B cell (primary cell): ENCODE measurements around the gene VCAM1. TPM values are rescaled to one million over a fixed set of nuclear protein-coding genes. Genes with fewer than 3 reads are reported as not detected.

ENCODE experiments used
- ATAC-seq: fragments of 200-7000 bp; cut with Tn5 transposase; one replicate; pipeline ENCODE4 v1.10.0; 2021; ENCODE audit warnings: low read depth, mild to moderate bottlenecking, moderate number of reproducible peaks, moderate library complexity
- CTCF ChIA-PET: fragments of 350-600 bp; sonication (Branson Sonifier 250); formaldehyde crosslinking; loops from one replicate; lab custom pipeline; 2021; ENCODE audit warnings: antibody characterized with exemption, inconsistent platforms; lab: Charles Lee
- POLR2A ChIA-PET: fragments of 350-600 bp; sonication (Branson Sonifier 250); formaldehyde crosslinking; loops from one replicate; lab custom pipeline; 2021; ENCODE audit warnings: antibody characterized with exemption; lab: Charles Lee
- DNase-seq: peaks from one replicate; pipeline ENCODE4 v3.0.0; 2013
- H2AFZ ChIP-seq: 2 replicates; pipeline ENCODE4 v1.6.1; 2012; ENCODE audit warnings: mild to moderate bottlenecking, low read depth, low read length; ENCODE audit not compliant: insufficient read depth, poor library complexity, severe bottlenecking
- H3K27ac ChIP-seq, 2 donors: 1 replicate in 1 of 2; 2 replicates in 1 of 2; pipeline ENCODE4 v1.5.1; 2012 to 2013; ENCODE audit warnings: low read length in 2 of 2, mild to moderate bottlenecking in 2 of 2, moderate library complexity in 1 of 2
- H3K27me3 ChIP-seq, 4 experiments: fragments of 200-600 bp in 1 of 4; sonication (generic) in 1 of 4; replicated peaks in 1 of 4; 1 replicate in 2 of 4; 2 replicates in 2 of 4; pipeline versions ENCODE4 v1.6.1 to v1.7.0; 2013 to 2016; ENCODE audit warnings: low read length in 3 of 4, mild to moderate bottlenecking in 2 of 4, mixed read lengths in 1 of 4, moderate library complexity in 1 of 4; ENCODE audit not compliant: insufficient read depth in 4 of 4, control insufficient read depth in 3 of 4; ENCODE audit errors: control extremely low read depth in 1 of 4
- H3K36me3 ChIP-seq, 2 experiments: replicated peaks in 1 of 2; 1 replicate in 1 of 2; 2 replicates in 1 of 2; pipeline versions ENCODE4 v1.6.1 to v1.7.1; 2013; ENCODE audit warnings: low read length in 1 of 2; ENCODE audit not compliant: insufficient read depth in 2 of 2, control insufficient read depth in 1 of 2; ENCODE audit errors: control extremely low read depth in 1 of 2, extremely low read depth in 1 of 2
- H3K4me1 ChIP-seq, 2 donors: fragments of 200-600 bp in 1 of 2; sonication (generic) in 1 of 2; 1 replicate in 1 of 2; 2 replicates in 1 of 2; pipeline versions ENCODE4 v1.5.1 to v1.6.1; 2013 to 2017; ENCODE audit warnings: low read length in 2 of 2; ENCODE audit not compliant: control insufficient read depth in 2 of 2, insufficient read depth in 2 of 2
- H3K4me2 ChIP-seq: replicated peaks from 2 replicates; pipeline ENCODE3; 2012; ENCODE audit warnings: mild to moderate bottlenecking, low read depth, low read length; ENCODE audit not compliant: poor library complexity, severe bottlenecking
- H3K4me3 ChIP-seq, 5 experiments: fragments of 200-600 bp in 1 of 5; sonication (generic) in 1 of 5; 1 replicate in 3 of 5; 2 replicates in 2 of 5; pipeline versions ENCODE4 v1.5.1 to v1.7.0; 2011 to 2016; ENCODE audit warnings: low read length in 4 of 5, mild to moderate bottlenecking in 4 of 5, low read depth in 2 of 5, control low read depth in 1 of 5, moderate library complexity in 1 of 5; ENCODE audit not compliant: insufficient read depth in 1 of 5; ENCODE audit errors: control extremely low read depth in 1 of 5, extremely low read depth in 1 of 5
- H3K79me2 ChIP-seq: fragments of 200-600 bp; sonication (generic); one replicate; pipeline ENCODE4 v1.6.0; 2016; ENCODE audit warnings: low read length; ENCODE audit not compliant: control insufficient read depth, insufficient read depth
- H3K9ac ChIP-seq: fragments of 200-600 bp; sonication (generic); 2 replicates; pipeline ENCODE4 v1.6.1; 2017; ENCODE audit warnings: mild to moderate bottlenecking, low read length, moderate library complexity
- H3K9me3 ChIP-seq, 3 donors: one replicate each; pipeline versions ENCODE4 v1.6.1 to v1.7.1; 2013; ENCODE audit warnings: low read length in 2 of 3; ENCODE audit not compliant: control insufficient read depth in 2 of 3, insufficient read depth in 1 of 3; ENCODE audit errors: control extremely low read depth in 1 of 3
- H4K20me1 ChIP-seq: 2 replicates; pipeline ENCODE4 v1.6.0; 2012; ENCODE audit warnings: mild to moderate bottlenecking, low read length; ENCODE audit not compliant: insufficient read depth, control insufficient read depth, poor library complexity, severe bottlenecking
- H3K27ac Mint-ChIP-seq: one replicate; pipeline ENCODE4 v1.8.0; 2021; ENCODE audit warnings: mixed read lengths
- H3K27me3 Mint-ChIP-seq: one replicate; pipeline ENCODE4 v1.8.0; 2021; ENCODE audit warnings: mixed read lengths
- H3K4me1 Mint-ChIP-seq: one replicate; pipeline ENCODE4 v1.8.0; 2021; ENCODE audit warnings: mixed read lengths
- H3K4me3 Mint-ChIP-seq: one replicate; pipeline ENCODE4 v1.8.0; 2021; ENCODE audit warnings: mixed read lengths
- H3K9me3 Mint-ChIP-seq: one replicate; pipeline ENCODE4 v1.8.0; 2022; ENCODE audit warnings: mixed read lengths; ENCODE audit not compliant: insufficient read depth
- EZH2 ChIP-seq: IDR thresholded peaks from 2 replicates; pipeline ENCODE4 v1.6.1; 2012; ENCODE audit warnings: borderline replicate concordance, low read depth, mild to moderate bottlenecking, moderate library complexity, low read length; ENCODE audit not compliant: insufficient read depth, poor library complexity, severe bottlenecking
- WGBS: methylation state at CpG from one replicate; pipeline ENCODE4 v1.1.5; 2013; ENCODE audit warnings: missing lambda C conversion rate; ENCODE audit not compliant: insufficient coverage; 5-methylcytosine and 5-hydroxymethylcytosine counted together
- intact Hi-C: fragments of 100-400 bp; cut with micrococcal nuclease; formaldehyde crosslinking; loops from one replicate; pipeline ENCODE4 v1.10.0; 2022
- polyA plus RNA-seq: library from polyadenylated mRNA; depleted of rRNA; stranded (reverse); fragments of >200 nt; gene quantifications from 2 replicates; pipeline ENCODE4 v1.2.3, GENCODE V29; 2012
- total RNA-seq, 2 donors: library from RNA; stranded (reverse); fragments of 120-200 nt in 1 of 2; gene quantifications; 1 replicate in 1 of 2; 2 replicates in 1 of 2; pipeline versions ENCODE4 v1.2.3 to v1.2.4, GENCODE V29; 2013 to 2022
- TF ChIP-seq, protein P1 (sequence below): fragments of 200-600 bp; IDR thresholded peaks from one replicate; pipeline ENCODE4 v1.8.0; 2022; ENCODE audit warnings: antibody characterized with exemption, mild to moderate bottlenecking

Gene VCAM1
- total and polyA plus RNA-seq, 2 donors (not counting 1 experiment from before 2014, with no cell fraction given) = not detected

DNA sequence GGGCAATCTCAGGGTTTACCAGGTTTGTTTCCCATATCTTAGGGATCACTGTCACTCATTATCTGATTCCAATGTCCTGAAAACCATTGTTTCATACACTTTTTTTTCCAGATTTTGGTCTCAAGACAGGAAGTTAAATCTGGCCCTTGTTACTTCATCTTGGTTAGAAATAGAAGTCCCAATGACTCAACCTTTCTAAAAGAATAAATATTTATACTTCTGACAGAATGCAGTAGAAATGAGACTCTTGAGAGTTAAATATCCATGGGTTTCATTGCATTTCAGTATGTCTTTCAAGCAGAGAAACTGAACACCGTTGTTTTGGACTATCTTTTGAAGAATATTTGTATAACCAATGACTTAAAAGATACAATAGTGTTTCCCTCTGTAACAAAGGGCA is 19.8 kb upstream of the VCAM1 start:
- Histone ChIP-seq H3K27me3 (peaks cover 0 to 5% (median 2%) of the 10 kb centered on the region in 4 experiments), H3K4me2 (no peak overlapping the region), H3K27ac (no peak overlapping the region), H3K4me1 (no peaks in the 10 kb centered on the region), H3K4me3 (no peak overlapping the region), H3K9ac (no peak overlapping the region), H3K9me3 (peaks cover 0 to 5% (median 4%) of the 10 kb centered on the region in 3 donors), H4K20me1 (no peaks in the 10 kb centered on the region), H3K36me3 (no peaks in the 10 kb centered on the region), H2AFZ (no peak overlapping the region), H3K79me2 (no peaks in the 10 kb centered on the region)
- H3K27me3 Mint-ChIP-seq = peaks cover 24% of the 10 kb centered on the region
- H3K4me3 Mint-ChIP-seq = no peak overlapping the region
- no peaks in the 10 kb centered on the region for H3K4me1 Mint-ChIP-seq
- CTCF ChIA-PET = no interaction called here
- no peak for TF ChIP-seq EZH2
- TF ChIP-seq, protein P1, sequence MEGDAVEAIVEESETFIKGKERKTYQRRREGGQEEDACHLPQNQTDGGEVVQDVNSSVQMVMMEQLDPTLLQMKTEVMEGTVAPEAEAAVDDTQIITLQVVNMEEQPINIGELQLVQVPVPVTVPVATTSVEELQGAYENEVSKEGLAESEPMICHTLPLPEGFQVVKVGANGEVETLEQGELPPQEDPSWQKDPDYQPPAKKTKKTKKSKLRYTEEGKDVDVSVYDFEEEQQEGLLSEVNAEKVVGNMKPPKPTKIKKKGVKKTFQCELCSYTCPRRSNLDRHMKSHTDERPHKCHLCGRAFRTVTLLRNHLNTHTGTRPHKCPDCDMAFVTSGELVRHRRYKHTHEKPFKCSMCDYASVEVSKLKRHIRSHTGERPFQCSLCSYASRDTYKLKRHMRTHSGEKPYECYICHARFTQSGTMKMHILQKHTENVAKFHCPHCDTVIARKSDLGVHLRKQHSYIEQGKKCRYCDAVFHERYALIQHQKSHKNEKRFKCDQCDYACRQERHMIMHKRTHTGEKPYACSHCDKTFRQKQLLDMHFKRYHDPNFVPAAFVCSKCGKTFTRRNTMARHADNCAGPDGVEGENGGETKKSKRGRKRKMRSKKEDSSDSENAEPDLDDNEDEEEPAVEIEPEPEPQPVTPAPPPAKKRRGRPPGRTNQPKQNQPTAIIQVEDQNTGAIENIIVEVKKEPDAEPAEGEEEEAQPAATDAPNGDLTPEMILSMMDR = no peak
- H3K27ac Mint-ChIP-seq = no peak overlapping the region
- H3K9me3 Mint-ChIP-seq = peaks cover 5% of the 10 kb centered on the region
- no peak for ATAC-seq
- WGBS = no CpG with 5 or more reads among the region's 1 CpG
- POLR2A ChIA-PET = no interaction called here
- intact Hi-C loops = no loop called here
- no peak for DNase-seq

DNA sequence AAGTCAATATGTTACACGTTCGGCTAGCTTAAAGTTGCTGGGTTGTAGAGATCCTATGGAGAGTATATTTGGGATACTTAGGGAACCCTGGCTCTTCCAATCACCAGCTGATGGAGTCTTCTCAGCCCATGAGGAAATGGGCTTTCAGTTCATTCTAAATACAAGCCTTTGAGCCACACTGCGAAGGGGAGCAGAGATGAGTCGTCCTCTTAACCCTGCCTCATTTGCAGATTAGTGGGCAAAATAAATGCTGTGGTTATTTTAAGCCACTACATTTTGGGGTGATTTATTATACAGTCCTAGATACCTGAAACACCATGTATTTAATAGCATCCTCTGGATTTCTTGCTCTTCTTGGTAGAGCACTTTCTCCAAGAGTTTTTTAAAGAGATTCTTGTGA is 19.0 kb upstream of the VCAM1 start:
- Mint-ChIP-seq H3K27me3 (peaks cover 24% of the 10 kb centered on the region), H3K9me3 (peaks cover 3% of the 10 kb centered on the region), H3K4me1 (no peaks in the 10 kb centered on the region), H3K4me3 (no peak overlapping the region), H3K27ac (no peak overlapping the region)
- Histone ChIP-seq H3K36me3 (no peaks in the 10 kb centered on the region), H3K4me2 (no peak overlapping the region), H3K27me3 (peaks cover 0 to 5% (median 2%) of the 10 kb centered on the region in 4 experiments), H2AFZ (no peak overlapping the region), H3K4me3 (no peak overlapping the region), H3K79me2 (no peaks in the 10 kb centered on the region), H3K4me1 (no peaks in the 10 kb centered on the region), H3K9me3 (no peaks in the 10 kb centered on the region), H3K27ac (no peak overlapping the region), H3K9ac (no peak overlapping the region), H4K20me1 (no peaks in the 10 kb centered on the region)
- CTCF ChIA-PET = no interaction called here
- intact Hi-C loops = no loop called here
- 93% methylated on average over 2 of the region's 4 CpGs for WGBS
- DNase-seq (no peak), ATAC-seq (no peak)
- TF ChIP-seq, protein P1 = no peak
- no peak for TF ChIP-seq EZH2
- POLR2A ChIA-PET = no interaction called here
